GM12878 (cell line): Measurements from ENCODE around the gene SULF2. TPM values are rescaled to one million over a fixed set of nuclear protein-coding genes. Genes with fewer than 3 reads are reported as not detected.
"Not testable (repeated sequence)": the region's sequence is repeated elsewhere in the genome, so short reads cannot be mapped to it uniquely, and the experiment has no call there.

ENCODE experiments used
- ATAC-seq: fragments of 200-7000 bp; cut with Tn5 transposase; 3 replicates; pipeline ENCODE4 v1.9.1; 2020; ENCODE audit warnings: mild to moderate bottlenecking, moderate library complexity
- BruUV-seq: library from RNA; stranded (reverse); fragments of 400-500 nt; replicated peaks from 2 replicates; lab custom pipeline; 2021; lab: Mats Ljungman, UMichigan
- CTCF ChIA-PET: fragments of 300-600 bp; sonication (Branson Sonifier 250); formaldehyde crosslinking; extraction: SDS; loops from one replicate; lab custom pipeline; 2021; ENCODE audit warnings: inconsistent platforms; lab: Yijun Ruan, JAX
- POLR2A ChIA-PET: fragments of 350-600 bp; formaldehyde crosslinking; extraction: SDS; loops from one replicate; lab custom pipeline; 2021; ENCODE audit warnings: inconsistent platforms; lab: Charles Lee
- RAD21 ChIA-PET: fragments of 300-600 bp; sonication (Branson Sonifier 250); formaldehyde crosslinking; loops from one replicate; lab custom pipeline; 2023; ENCODE audit warnings: antibody characterized with exemption; ENCODE audit not compliant: unreplicated experiment; lab: Charles Lee
- SMC1A ChIA-PET: fragments of 300-600 bp; sonication (Branson Sonifier 250); formaldehyde crosslinking; loops from one replicate; lab custom pipeline; 2023; ENCODE audit not compliant: unreplicated experiment, uncharacterized antibody; lab: Charles Lee
- DNase-seq: peaks from one replicate; pipeline ENCODE4 v3.0.0-alpha.2; 2011; ENCODE audit warnings: low read depth, low spot score
- FAIRE-seq: peaks from 3 replicates; lab custom pipeline; 2011; peaks lifted over from hg19 to GRCh38; lab: Jason Lieb, UNC
- H2AFZ ChIP-seq: 2 replicates; pipeline ENCODE4 v1.6.0; 2011; ENCODE audit warnings: low read depth, low read length, control low read depth; ENCODE audit not compliant: control insufficient read depth
- H3K27ac ChIP-seq: 2 replicates; pipeline ENCODE4 v1.5.1; 2011; ENCODE audit warnings: control low read depth; ENCODE audit not compliant: control insufficient read depth, insufficient read depth
- H3K27me3 ChIP-seq, 2 experiments: replicated peaks in 1 of 2; 2 replicates each; pipeline versions ENCODE4 v1.6.0 to v1.6.1; 2011; ENCODE audit warnings: low read length in 1 of 2; ENCODE audit not compliant: control insufficient read depth in 2 of 2, insufficient read depth in 2 of 2
- H3K36me3 ChIP-seq, 2 experiments: 2 replicates each; pipeline ENCODE4 v1.5.1; 2011; ENCODE audit warnings: low read length in 1 of 2; ENCODE audit not compliant: control insufficient read depth in 2 of 2, insufficient read depth in 2 of 2
- H3K4me1 ChIP-seq: 2 replicates; pipeline ENCODE4 v1.6.1; 2011; ENCODE audit warnings: mild to moderate bottlenecking, low read length, moderate library complexity, mixed read lengths; ENCODE audit not compliant: control insufficient read depth, insufficient read depth
- H3K4me2 ChIP-seq: 2 replicates; pipeline ENCODE4 v1.6.0; 2011; ENCODE audit warnings: control low read depth; ENCODE audit not compliant: control insufficient read depth, insufficient read depth
- H3K4me3 ChIP-seq: fragments of 200-600 bp; sonication (generic); 2 replicates; pipeline ENCODE4 v1.5.1; 2016
- H3K79me2 ChIP-seq: 2 replicates; pipeline ENCODE4 v1.6.0; 2011; ENCODE audit warnings: low read length; ENCODE audit not compliant: control insufficient read depth, insufficient read depth
- H3K9ac ChIP-seq: 2 replicates; pipeline ENCODE4 v1.8.0; 2011; ENCODE audit warnings: low read length, control low read depth, mixed read lengths; ENCODE audit not compliant: control insufficient read depth, insufficient read depth
- H3K9me3 ChIP-seq: replicated peaks from 3 replicates; pipeline ENCODE4 v1.5.1; 2011; ENCODE audit warnings: mild to moderate bottlenecking, low read length; ENCODE audit not compliant: control insufficient read depth, insufficient read depth
- H4K20me1 ChIP-seq: 2 replicates; pipeline ENCODE4 v1.6.0; 2011; ENCODE audit not compliant: control insufficient read depth, insufficient read depth
- BCL11A ChIP-seq: IDR thresholded peaks from 2 replicates; pipeline ENCODE4 v1.6.1; 2011; ENCODE audit warnings: low read depth, low read length
- CHD1 ChIP-seq: IDR thresholded peaks from 2 replicates; pipeline ENCODE4 v1.6.1; 2012; ENCODE audit warnings: low read depth, low read length, improper control_type of control experiment
- EP300 ChIP-seq, 2 experiments: fragments of 150-350 bp in 1 of 2; IDR thresholded peaks; 2 replicates each; pipeline ENCODE4 v1.6.1; 2011 to 2012; ENCODE audit warnings: low read depth in 2 of 2, low read length in 2 of 2, borderline replicate concordance in 1 of 2, improper control_type of control experiment in 1 of 2, inconsistent platforms in 1 of 2; ENCODE audit not compliant: control insufficient read depth in 1 of 2
- ESRRA ChIP-seq: IDR thresholded peaks from 2 replicates; pipeline ENCODE4 v1.6.1; 2012; ENCODE audit warnings: mild to moderate bottlenecking, low read length, improper control_type of control experiment
- GABPA ChIP-seq: IDR thresholded peaks from 2 replicates; pipeline ENCODE4 v1.6.1; 2014; ENCODE audit warnings: antibody characterized with exemption, low read depth, mild to moderate bottlenecking, inconsistent platforms
- JUNB ChIP-seq: IDR thresholded peaks from 2 replicates; pipeline ENCODE4 v1.6.1; 2016; ENCODE audit warnings: antibody characterized with exemption, mild to moderate bottlenecking
- KDM1A ChIP-seq: fragments of 200-600 bp; sonication (generic); IDR thresholded peaks from 2 replicates; pipeline ENCODE4 v1.6.1; 2016; ENCODE audit warnings: borderline replicate concordance
- NR2F1 ChIP-seq: fragments of 450-650 bp; conservative IDR thresholded peaks from 2 replicates; pipeline ENCODE4 v1.6.1; 2017; ENCODE audit warnings: mild to moderate bottlenecking
- POU2F2 ChIP-seq: IDR thresholded peaks from 3 replicates; pipeline ENCODE4 v1.6.1; 2011; ENCODE audit warnings: low read depth, mild to moderate bottlenecking, low read length, borderline replicate concordance
- RB1 ChIP-seq: fragments of 450-650 bp; formaldehyde crosslinking; IDR thresholded peaks from 2 replicates; pipeline ENCODE4 v1.6.1; 2017; ENCODE audit warnings: mild to moderate bottlenecking, borderline replicate concordance
- SIX5 ChIP-seq: IDR thresholded peaks from 2 replicates; pipeline ENCODE4 v1.6.1; 2011; ENCODE audit warnings: mild to moderate bottlenecking, low read depth, low read length, moderate library complexity; ENCODE audit not compliant: severe bottlenecking
- SREBF1 ChIP-seq: IDR thresholded peaks from 2 replicates; pipeline ENCODE4 v1.6.1; 2012; ENCODE audit warnings: mild to moderate bottlenecking, low read length
- SUPT20H ChIP-seq: IDR thresholded peaks from 2 replicates; pipeline ENCODE4 v1.6.1; 2011; ENCODE audit warnings: low read depth, mild to moderate bottlenecking, low read length, moderate library complexity, borderline replicate concordance; ENCODE audit not compliant: control insufficient read depth
- ZNF622 ChIP-seq: fragments of 450-650 bp; IDR thresholded peaks from 2 replicates; pipeline ENCODE4 v1.6.1; 2017; ENCODE audit warnings: mild to moderate bottlenecking, inconsistent platforms
- WGBS: methylation state at CpG from one replicate; pipeline ENCODE4 v1.1.6; 2016; ENCODE audit warnings: low lambda C conversion rate; ENCODE audit not compliant: insufficient replicate concordance, insufficient coverage; ENCODE audit errors: missing lambda C conversion rate; 5-methylcytosine and 5-hydroxymethylcytosine counted together
- in situ Hi-C: fragments of 300-500 bp; cut with MboI; formaldehyde crosslinking; loops from 9 replicates; pipeline ENCODE4 v1.14.3; 2018; ENCODE audit warnings: mixed read lengths
- intact Hi-C: fragments of 100-400 bp; cut with micrococcal nuclease; formaldehyde crosslinking; loops from one replicate; pipeline ENCODE4 v1.14.2; 2022; ENCODE audit not compliant: unreplicated experiment
- polyA plus RNA-seq, 11 experiments: library from polyadenylated mRNA; depleted of rRNA in 4 of 11; unstranded in 6 of 11; stranded (reverse) in 5 of 11; fragments of >200 nt; fragmentation: Nextera tagmentation in 4 of 11; fragmentation: Illumina TruSeq in 1 of 11; extraction: Ambion mirVana in 4 of 11; extraction: Trizol in 1 of 11; gene quantifications; 1 replicate in 1 of 11; 2 replicates in 10 of 11; pipeline versions ENCODE4 v1.2.1 to v1.2.3, GENCODE V29; 2011 to 2016; ENCODE audit warnings: inconsistent platforms in 2 of 11, missing spikeins in 2 of 11, low read depth in 1 of 11
- total RNA-seq, 4 experiments: library from RNA; depleted of rRNA in 3 of 4; stranded (reverse); fragments of >200 nt in 3 of 4; fragmentation: Illumina TruSeq in 1 of 4; extraction: Trizol in 1 of 4; gene quantifications; 2 replicates each; pipeline versions ENCODE4 v1.2.1 to v1.2.3, GENCODE V29; 2013 to 2021
- TF ChIP-seq, protein P1 (sequence below): fragments of 150-350 bp; IDR thresholded peaks from 2 replicates; pipeline ENCODE4 v1.6.1; 2014; ENCODE audit warnings: mild to moderate bottlenecking, low read depth, low read length

The SULF2 gene
- total and polyA plus RNA-seq, 10 of the 15 experiments (the other 5 are each of a cell fraction or from before 2014, with no cell fraction given): 0.69 to 4.1 (median 1.6) TPM

DNA sequence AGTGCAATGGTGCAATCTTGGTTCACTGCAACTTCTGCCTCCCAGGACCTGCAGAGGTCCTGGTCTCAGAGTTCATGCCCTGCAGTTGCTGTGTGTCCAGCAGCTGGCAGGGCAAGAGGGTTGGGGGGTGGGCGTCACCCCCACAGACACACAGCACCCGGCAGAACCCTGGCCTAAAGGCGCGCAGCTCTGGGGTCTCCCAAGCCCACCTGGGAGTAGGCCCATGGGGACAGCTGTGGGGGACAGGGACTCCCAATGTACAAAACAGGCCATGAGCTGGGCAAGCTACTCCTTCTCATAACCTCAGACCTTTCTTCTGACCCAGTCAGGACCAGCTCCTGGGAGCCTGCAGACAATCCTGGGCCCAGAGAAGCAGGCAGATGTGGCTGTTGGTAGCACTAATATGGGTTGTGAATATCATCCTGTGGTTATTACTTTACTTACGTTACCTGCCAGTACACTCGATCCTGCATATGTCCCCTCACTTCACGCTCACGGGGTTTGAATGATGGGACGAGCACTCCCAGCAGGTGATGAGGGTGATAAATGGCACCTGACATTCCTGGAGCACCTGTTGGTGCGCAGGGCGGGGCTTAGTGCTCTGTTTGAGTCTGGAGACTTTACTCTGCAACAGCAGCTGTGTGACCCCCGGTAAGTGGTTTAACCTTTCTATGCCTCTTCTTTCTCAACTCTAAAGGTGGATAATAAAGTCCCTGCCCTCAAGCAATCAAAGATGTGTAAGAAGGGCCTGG lies 39.9 kb upstream of the SULF2 start:
- Histone ChIP-seq H3K9ac (no peak overlapping the region), H3K36me3 (no peaks in the 10 kb centered on the region), H3K79me2 (no peaks in the 10 kb centered on the region), H3K9me3 (no peaks in the 10 kb centered on the region), H3K27ac (no peak overlapping the region), H2AFZ (no peak overlapping the region), H4K20me1 (no peaks in the 10 kb centered on the region), H3K27me3 (no peaks in the 10 kb centered on the region; a peak in 1 of 4 replicates), H3K4me2 (no peak overlapping the region), H3K4me1 (no peaks in the 10 kb centered on the region; the same call in 1 of the 2 replicates), H3K4me3 (no peak overlapping the region)
- ChIA-PET POLR2A (no interaction called here), RAD21 (interaction anchor here (0.5 kb wide), 1 partner anchor 400 kb away, joined by 3 read pairs; no protein-coding TSS in a partner anchor), CTCF (no interaction called here), SMC1A (no interaction called here)
- DNase-seq (no peak), FAIRE-seq (no peak), ATAC-seq (peak; percentile 59)
- intact Hi-C loops (no loop called here), in situ Hi-C loops (no loop called here)
- no peak for TF ChIP-seq RB1
- TF ChIP-seq SUPT20H: no peak
- TF ChIP-seq ZNF622: no peak
- no peak for TF ChIP-seq NR2F1
- TF ChIP-seq KDM1A: no peak
- TF ChIP-seq EP300 (IDR thresholded peaks at IDR 0.05; ENCODE audit: borderline replicate concordance in 1 of 2, control insufficient read depth in 1 of 2, low read depth in 2 of 2, low read length in 2 of 2): no peak
- no peak for TF ChIP-seq SREBF1
- TF ChIP-seq POU2F2: no peak
- no peak for TF ChIP-seq CHD1
- no peak for TF ChIP-seq GABPA
- TF ChIP-seq, protein P1, sequence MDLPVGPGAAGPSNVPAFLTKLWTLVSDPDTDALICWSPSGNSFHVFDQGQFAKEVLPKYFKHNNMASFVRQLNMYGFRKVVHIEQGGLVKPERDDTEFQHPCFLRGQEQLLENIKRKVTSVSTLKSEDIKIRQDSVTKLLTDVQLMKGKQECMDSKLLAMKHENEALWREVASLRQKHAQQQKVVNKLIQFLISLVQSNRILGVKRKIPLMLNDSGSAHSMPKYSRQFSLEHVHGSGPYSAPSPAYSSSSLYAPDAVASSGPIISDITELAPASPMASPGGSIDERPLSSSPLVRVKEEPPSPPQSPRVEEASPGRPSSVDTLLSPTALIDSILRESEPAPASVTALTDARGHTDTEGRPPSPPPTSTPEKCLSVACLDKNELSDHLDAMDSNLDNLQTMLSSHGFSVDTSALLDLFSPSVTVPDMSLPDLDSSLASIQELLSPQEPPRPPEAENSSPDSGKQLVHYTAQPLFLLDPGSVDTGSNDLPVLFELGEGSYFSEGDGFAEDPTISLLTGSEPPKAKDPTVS: no peak
- no peak for TF ChIP-seq SIX5
- no peak for TF ChIP-seq JUNB
- no peak for TF ChIP-seq BCL11A
- no peak for TF ChIP-seq ESRRA
- BruUV-seq: no TSS peak
- 74% methylated on average over 12 of the region's 12 CpGs for WGBS

DNA sequence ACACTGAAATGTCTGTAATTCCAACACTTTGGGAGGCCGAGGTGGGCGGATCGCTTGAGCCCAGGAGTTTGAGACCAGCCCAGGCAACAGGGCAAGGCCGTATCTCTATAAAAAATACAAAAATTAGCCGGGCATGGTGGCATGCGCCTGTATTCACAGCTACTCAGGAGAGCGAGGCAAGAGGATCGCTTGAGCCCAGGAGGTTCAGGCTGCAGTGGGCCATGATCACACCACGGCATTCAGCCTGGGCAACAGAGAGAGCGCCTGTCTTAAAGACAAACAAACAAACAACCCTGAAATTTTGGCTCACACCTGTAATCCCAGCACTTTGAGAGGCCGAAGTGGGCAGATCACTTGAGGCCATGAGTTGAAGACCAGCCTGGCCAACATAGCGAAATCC lies 38.7 kb upstream of the SULF2 start:
- BruUV-seq, DNase-seq, H3K9ac ChIP-seq, H3K27me3 ChIP-seq, H3K4me2 ChIP-seq, RAD21 ChIA-PET, FAIRE-seq, H3K4me3 ChIP-seq, H3K9me3 ChIP-seq, intact Hi-C loops, H3K4me1 ChIP-seq, H2AFZ ChIP-seq, ATAC-seq, H3K36me3 ChIP-seq, CTCF ChIA-PET, H3K79me2 ChIP-seq, H4K20me1 ChIP-seq, H3K27ac ChIP-seq: not testable (repeated sequence)
- POLR2A ChIA-PET: interaction anchor here (0.6 kb wide), 1 partner anchor 370 kb away, joined by 3 read pairs; no protein-coding TSS in a partner anchor
- in situ Hi-C loops: loop anchor here (5.0 kb wide), 1 partner anchor 73 kb away; no protein-coding TSS in a partner anchor
- SMC1A ChIA-PET: interaction anchor here (1.3 kb wide), 1 partner anchor 516 kb away, joined by 3 read pairs; no protein-coding TSS in a partner anchor
- 52% methylated on average over 12 of the region's 12 CpGs for WGBS
